SK-MEL-5 (cell line): ENCODE data around the gene CRMP1. TPM values are rescaled to one million over a fixed set of nuclear protein-coding genes. Genes with fewer than 3 reads are reported as not detected.

ENCODE experiments used
- DNase-seq: peaks from one replicate; pipeline ENCODE4 v3.0.0-alpha.2; 2016; ENCODE audit warnings: low read depth, low spot score
- in situ Hi-C: cut with HindIII; loops from 2 replicates; pipeline ENCODE4 v1.10.0; 2016; ENCODE audit warnings: low sequenced_read_pairs, high pct_unique_total_duplicates, low pct_unique_long_range_greater_than_20kb
- small RNA-seq, 2 experiments: library from RNA; depleted of rRNA; stranded (forward); fragments of <200 nt; gene quantifications; one replicate each; pipeline ENCODE3, GENCODE V24; 2014
- total RNA-seq: library from RNA; depleted of rRNA; stranded (reverse); fragments of >200 nt; shearing (Covaris generic); gene quantifications from 2 replicates; pipeline ENCODE4 v1.2.3, GENCODE V29; 2014; rRNA removed

Gene CRMP1
- total RNA-seq, 1 experiment from 2014 or later, result 0.85 TPM

DNA sequence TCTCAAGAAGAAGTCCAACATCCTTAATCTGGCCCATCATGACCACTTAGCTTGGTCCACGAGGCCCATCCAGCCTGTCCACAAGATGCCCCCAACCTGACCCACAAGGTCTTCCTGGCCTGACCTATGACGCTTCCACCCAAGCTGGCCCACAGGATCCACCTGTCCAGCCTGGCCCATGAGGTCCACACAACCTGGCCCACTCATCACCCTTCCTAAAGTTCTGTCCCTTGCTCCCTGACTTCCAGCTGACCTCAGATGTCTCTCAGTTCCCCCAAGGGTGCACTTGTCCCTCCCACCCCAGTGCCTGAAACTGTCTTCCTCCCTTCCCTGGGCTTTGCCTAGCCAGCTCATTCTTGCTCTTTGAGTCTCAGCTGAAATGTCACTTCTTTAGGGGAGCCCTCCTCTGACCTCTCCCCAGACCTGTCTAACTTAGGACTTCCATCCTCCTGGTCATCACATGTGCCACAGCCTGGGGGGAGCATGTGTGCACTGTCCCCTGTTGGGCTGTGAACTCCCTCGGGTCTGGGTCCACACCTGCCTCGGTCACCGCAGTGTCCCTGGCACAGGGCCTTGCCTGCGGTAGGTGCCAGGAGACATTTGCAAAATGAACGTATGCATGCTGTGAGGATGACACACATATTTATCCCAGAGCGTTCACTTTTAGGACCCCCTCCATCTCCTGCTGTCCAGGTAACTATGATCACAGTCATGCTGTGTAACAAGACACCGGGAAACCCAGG is 120.2 kb downstream of the CRMP1 start:
- DNase-seq, result no peak
- in situ Hi-C loops, result no loop called here

Small RNA genes lying within 50 kb of the gene (small RNA-seq; reads per million reads assigned to genes)
- gene MIR378D1, result 0 reads per million in 2 experiments

Other genes starting within 250 kb of the CRMP1 start
- gene EVC2, start 184.5 kb downstream of the CRMP1 start, total RNA-seq, result 0.11 and 0.21 TPM in 2 replicates
- gene EVC, start 181.9 kb downstream of the CRMP1 start, total RNA-seq, result 7.7 and 9.1 TPM in 2 replicates
- gene C4orf50, start 125.3 kb upstream of the CRMP1 start, total RNA-seq, result 0.03 TPM in 2 replicates